Caki2 (cell line): Measurements from ENCODE around the gene TNS3. TPM values are rescaled to one million over a fixed set of nuclear protein-coding genes. Genes with fewer than 3 reads are reported as not detected.

ENCODE experiments used
- DNase-seq: peaks from one replicate; pipeline ENCODE4 v3.0.0-alpha.2; 2015; ENCODE audit warnings: low read depth
- in situ Hi-C: cut with HindIII; loops from 2 replicates; pipeline ENCODE4 v1.10.0; 2016; ENCODE audit warnings: low sequenced_read_pairs, low pct_unique_long_range_greater_than_20kb, mixed read lengths
- total RNA-seq: library from RNA; depleted of rRNA; stranded (reverse); fragments of >200 nt; shearing (Covaris generic); gene quantifications from 2 replicates; pipeline ENCODE4 v1.2.3, GENCODE V29; 2014; ENCODE audit warnings: low replicate concordance

Gene TNS3
- total RNA-seq, 1 experiment from 2014 or later, result 50.5 TPM

DNA sequence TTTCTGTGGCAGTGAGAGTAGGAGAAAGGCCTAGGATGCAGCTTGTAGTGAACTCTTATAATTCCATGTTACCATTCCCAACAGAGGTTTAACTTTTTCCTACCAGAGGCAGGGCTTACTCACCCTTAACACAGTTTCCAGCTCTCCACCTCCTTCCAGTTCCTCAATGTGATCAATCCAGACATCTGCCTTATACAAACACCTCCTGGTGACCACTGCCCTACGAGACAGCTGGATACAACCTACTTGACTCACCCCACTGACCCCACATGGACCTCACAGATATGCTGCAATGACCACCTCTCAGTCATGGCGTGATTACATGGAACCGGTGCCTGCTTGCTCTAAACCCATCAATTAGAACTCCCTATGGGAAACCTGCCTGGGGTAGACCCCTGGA lies 326.5 kb downstream of the TNS3 start:
- no peak for DNase-seq
- in situ Hi-C loops, result no loop called here

DNA sequence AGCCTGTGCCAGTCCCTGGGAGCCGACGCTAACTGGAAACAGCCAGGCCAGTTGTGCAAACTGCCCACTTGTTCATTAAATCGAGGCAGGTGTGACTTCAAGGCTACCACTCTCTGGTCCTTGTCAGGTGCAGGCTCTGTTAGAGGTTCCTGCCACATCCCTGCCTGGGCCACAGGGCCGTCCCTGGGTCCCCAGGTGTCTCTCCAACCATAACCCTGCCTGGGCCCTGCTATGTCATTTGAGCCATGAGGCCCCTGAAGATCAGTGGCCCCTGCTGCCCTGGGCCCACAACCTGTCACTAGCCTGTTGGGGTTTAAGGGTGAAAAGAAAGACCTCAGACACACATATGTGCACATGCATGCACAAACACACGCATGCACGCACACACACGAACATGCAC lies 326.9 kb downstream of the TNS3 start:
- no peak for DNase-seq
- in situ Hi-C loops, result no loop called here

- in situ Hi-C loops, result no loop called here
- DNase-seq, result peak; percentile 63
These were observed 327.6 kb downstream of the TNS3 start for GRCh38 chr7:47254081-47254977.

DNA sequence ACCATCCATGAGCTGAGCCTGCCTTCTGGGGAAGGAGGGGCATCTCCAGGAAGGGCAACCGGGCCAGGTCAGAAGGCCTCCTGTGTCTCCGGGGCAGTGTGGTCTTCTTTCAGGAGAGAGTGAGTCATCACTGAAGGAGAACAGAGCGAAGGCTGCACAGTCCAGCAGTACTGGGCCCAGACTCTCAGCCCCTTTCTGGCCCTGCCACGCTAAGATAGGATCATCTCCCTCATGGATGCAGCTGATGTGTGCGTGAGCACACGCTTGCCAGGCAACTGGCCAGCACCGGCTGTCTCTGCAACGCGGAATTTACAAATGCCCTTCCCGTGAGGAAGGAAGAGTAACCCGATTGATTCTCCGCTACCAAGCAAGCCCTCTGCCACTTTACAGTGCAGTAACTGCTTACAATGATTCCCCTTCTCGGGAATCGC lies 328.2 kb downstream of the TNS3 start:
- in situ Hi-C loops, result no loop called here

DNA sequence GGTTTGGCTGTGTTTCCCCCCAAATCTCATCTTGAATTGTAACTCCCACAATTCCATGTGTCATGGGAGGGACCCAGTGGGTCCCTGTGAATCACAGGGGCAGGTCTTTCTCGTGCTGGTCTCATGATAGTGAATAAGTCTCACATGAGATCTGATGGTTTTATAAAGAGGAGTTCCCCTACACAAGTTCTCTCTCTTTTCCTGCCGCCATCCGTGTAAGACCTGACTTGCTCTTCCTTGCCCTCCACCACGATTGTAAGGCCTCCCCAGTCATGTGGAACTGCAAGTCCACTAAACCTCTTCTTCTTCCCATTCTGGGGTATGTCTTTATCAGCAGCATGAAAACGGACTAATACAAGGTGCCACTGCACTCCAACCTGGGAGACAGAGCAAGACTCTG lies 329.2 kb downstream of the TNS3 start:
- in situ Hi-C loops, result no loop called here
- peak; percentile 14 for DNase-seq

More for the DNA sequence above, 328.2 kb downstream of the TNS3 start:
- DNase-seq, result peak; percentile 75

- in situ Hi-C loops, result no loop called here
- DNase-seq, result no peak
These were observed 332.6 kb downstream of the TNS3 start for GRCh38 chr7:47249361-47249760.

DNA sequence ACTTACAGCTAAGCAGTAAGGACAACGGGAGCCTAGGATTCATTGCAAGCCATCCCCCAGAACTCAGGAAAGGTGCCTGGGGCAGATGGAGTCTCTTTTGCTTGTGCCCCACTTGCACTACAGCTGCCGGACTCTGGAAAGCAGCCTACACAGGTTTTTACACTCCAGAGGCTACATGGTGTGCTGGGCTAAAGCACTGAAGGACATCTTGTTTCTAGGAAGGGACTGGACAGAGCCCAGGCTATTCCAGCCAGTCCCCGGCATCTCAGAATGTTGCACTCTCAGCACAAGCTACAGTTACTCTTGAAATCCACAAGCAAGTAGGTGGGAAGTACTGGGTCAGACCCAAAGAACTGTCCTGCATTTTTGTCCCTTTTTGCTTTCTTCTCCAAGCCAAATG lies 333.1 kb downstream of the TNS3 start:
- no peak for DNase-seq
- in situ Hi-C loops, result no loop called here

GRCh38 chr7:47247132-47247531 lies 334.8 kb downstream of the TNS3 start:
- in situ Hi-C loops, result no loop called here
- DNase-seq, result no peak

- no peak for DNase-seq
- in situ Hi-C loops, result no loop called here
These were observed 337.2 kb downstream of the TNS3 start for GRCh38 chr7:47244692-47245091.

- no peak for DNase-seq
- in situ Hi-C loops, result no loop called here
These were observed 340.5 kb downstream of the TNS3 start for GRCh38 chr7:47241112-47242065.

DNA sequence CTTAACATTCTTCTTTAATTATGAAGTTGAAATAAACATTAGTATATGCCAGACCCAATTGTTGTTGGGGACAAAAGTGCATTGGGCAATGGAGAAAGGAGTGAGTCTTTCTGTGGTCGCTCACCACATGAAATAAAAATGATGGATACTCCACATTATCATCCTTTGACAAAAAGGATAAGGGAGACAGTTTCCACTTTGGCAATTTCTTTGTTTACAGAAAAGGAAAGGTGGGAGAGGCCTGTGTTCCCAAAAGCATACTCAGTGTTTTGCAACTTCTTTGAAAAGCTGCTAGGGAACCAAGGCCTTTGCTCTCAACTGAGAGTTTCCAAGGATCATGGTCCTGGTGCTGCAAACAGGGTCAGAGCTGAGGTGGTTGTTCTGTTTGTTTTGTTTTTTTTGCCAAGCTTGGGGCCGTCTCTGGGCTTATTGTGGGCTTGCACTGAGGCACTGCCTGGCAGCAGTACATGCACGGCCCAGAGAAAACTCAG lies 341.9 kb downstream of the TNS3 start:
- in situ Hi-C loops, result no loop called here
- no peak for DNase-seq

- DNase-seq, result no peak
These were observed 342.9 kb downstream of the TNS3 start for GRCh38 chr7:47239034-47239433.

DNA sequence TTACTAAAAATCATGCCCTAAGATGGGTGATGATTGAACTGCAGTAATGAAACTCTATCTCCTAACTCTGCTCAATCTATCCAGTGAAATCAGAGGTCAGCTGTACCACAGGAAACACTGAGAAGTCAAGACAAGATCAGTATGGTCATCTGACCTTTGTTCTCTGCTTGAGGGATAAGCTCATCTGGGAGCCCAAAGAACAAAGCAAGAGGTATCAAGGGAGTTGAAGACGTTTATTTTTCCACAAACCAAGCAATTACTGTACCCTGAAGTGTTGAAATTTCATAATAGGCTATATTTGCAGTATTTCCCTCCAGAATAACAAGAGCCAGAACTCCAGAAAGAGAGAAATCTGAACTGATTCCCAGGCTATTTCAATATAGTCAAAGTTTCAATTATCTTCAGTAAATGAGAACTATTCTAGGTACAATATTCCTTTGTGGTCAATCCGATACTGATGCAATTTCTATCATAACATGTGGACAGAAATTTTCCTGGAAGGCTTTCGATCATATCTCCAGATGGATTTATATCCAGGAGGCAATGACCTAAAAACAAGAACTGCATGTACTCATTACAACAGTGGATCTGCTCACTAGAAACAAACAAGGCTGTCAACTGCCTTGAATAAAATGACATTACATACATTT lies 345.3 kb downstream of the TNS3 start:
- no peak for DNase-seq
- in situ Hi-C loops, result no loop called here

More at GRCh38 chr7:47239034-47239433, 342.9 kb downstream of the TNS3 start:
- in situ Hi-C loops, result no loop called here

- in situ Hi-C loops, result no loop called here
These were observed 347.9 kb downstream of the TNS3 start for GRCh38 chr7:47233996-47234395.

GRCh38 chr7:47232751-47233412 lies 349.0 kb downstream of the TNS3 start:
- in situ Hi-C loops, result no loop called here
- DNase-seq, result no peak

More at GRCh38 chr7:47233996-47234395, 347.9 kb downstream of the TNS3 start:
- no peak for DNase-seq

DNA sequence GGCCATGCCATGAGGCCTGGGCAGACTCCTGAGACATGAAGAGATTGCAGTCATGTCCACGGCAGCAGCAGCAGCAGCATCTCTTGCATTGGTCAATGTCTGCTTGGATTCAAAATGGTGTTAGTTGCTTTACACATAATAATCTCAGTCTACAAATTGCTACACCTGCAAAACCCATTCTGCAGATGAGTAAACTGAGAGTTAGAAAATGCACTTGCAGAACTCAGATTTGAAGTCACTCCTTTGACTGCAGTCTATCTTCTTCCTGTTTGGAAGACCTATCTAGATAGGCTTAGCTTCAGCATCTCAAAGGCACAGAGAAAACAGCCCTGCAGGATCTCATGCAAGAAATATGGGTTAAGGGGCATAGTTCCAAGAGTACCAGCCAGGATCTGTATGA lies 350.3 kb downstream of the TNS3 start:
- DNase-seq, result no peak
- in situ Hi-C loops, result no loop called here

DNA sequence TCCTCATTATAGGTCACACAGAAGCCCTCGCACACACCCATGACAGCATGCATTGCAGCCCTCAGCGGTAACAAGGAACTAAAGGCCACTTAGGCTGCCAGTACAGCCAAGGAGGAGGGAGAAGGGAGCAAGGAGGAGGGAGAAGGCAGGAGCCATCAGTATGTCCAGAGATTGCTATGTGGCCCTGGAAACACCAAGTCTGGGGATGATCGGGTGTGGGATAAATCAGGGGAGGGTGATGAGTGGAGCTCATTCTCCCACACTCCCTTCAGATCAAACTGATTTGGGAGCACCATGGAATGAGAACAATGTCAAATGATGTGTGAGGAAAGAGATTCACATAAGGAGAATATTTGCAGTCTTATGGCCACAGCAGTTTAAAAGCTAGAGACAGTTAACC lies 350.9 kb downstream of the TNS3 start:
- in situ Hi-C loops, result no loop called here
- no peak for DNase-seq
